Measurements from ENCODE around the gene LRRC4B. TPM values are rescaled to one million over a fixed set of nuclear protein-coding genes. Genes with fewer than 3 reads are reported as not detected.

Gene LRRC4B
- total RNA-seq, 2 donors from 2014 or later: 0.26 to 10.5 TPM

- DNase-seq: no peak
- Histone ChIP-seq H3K9me3 (no peaks in the 10 kb centered on the region), H3K27ac (no peak overlapping the region), H3K4me3 (no peak overlapping the region), H3K27me3 (peaks cover 0 to 17% of the 10 kb centered on the region in 2 donors), H3K4me1 (peaks cover 8% of the 10 kb centered on the region), H3K36me3 (replicated peaks in 1 of 2; ENCODE audit: insufficient read depth in 1 of 2, low read depth in 2 of 2) (no peaks in the 10 kb centered on the region)
- WGBS, 2 donors: 60 to 63% methylated on average over 19 of the region's 19 CpGs
- intact Hi-C loops (cut with DNase I): no loop called here
- TF ChIP-seq CTCF (IDR thresholded peaks at IDR 0.05): no peak
- TF ChIP-seq POLR2A (IDR thresholded peaks at IDR 0.05): no peak
- ATAC-seq: no peak
Measured at GRCh38 chr19:50553134-50553703, 15.0 kb downstream of the LRRC4B start.

GRCh38 chr19:50552540-50552939, 15.7 kb downstream of the LRRC4B start:
- Histone ChIP-seq H3K27me3 (peaks cover 0 to 17% of the 10 kb centered on the region in 2 donors), H3K27ac (no peak overlapping the region), H3K36me3 (replicated peaks in 1 of 2; ENCODE audit: insufficient read depth in 1 of 2, low read depth in 2 of 2) (no peaks in the 10 kb centered on the region), H3K4me3 (no peak overlapping the region), H3K9me3 (no peaks in the 10 kb centered on the region), H3K4me1 (peaks cover 8% of the 10 kb centered on the region)
- DNase-seq (no peak), ATAC-seq (no peak)
- WGBS, 2 donors: 46 to 61% methylated on average over 15 of the region's 15 CpGs
- intact Hi-C loops (cut with DNase I): no loop called here
- TF ChIP-seq POLR2A (IDR thresholded peaks at IDR 0.05) (no peak), CTCF (IDR thresholded peaks at IDR 0.05) (no peak)

GRCh38 chr19:50551715-50552187, 16.5 kb downstream of the LRRC4B start:
- no peak for TF ChIP-seq CTCF (IDR thresholded peaks at IDR 0.05)
- TF ChIP-seq POLR2A (IDR thresholded peaks at IDR 0.05): no peak
- ATAC-seq (no peak), DNase-seq (no peak)
- H3K4me3 ChIP-seq: no peak overlapping the region
- peaks cover 0 to 10% of the 10 kb centered on the region in 2 donors for H3K27me3 ChIP-seq
- 1 to 2% methylated on average over 17 to 18 of the region's 22 CpGs for WGBS, 2 donors
- no peaks in the 10 kb centered on the region for H3K36me3 ChIP-seq (replicated peaks in 1 of 2; ENCODE audit: insufficient read depth in 1 of 2, low read depth in 2 of 2)
- no peak overlapping the region for H3K27ac ChIP-seq
- no peaks in the 10 kb centered on the region for H3K9me3 ChIP-seq
- peaks cover 6% of the 10 kb centered on the region for H3K4me1 ChIP-seq
- intact Hi-C loops (cut with DNase I): no loop called here

GRCh38 chr19:50551034-50551714, 17.1 kb downstream of the LRRC4B start:
- DNase-seq (no peak), ATAC-seq (no peak)
- Histone ChIP-seq H3K36me3 (replicated peaks in 1 of 2; ENCODE audit: insufficient read depth in 1 of 2, low read depth in 2 of 2) (no peaks in the 10 kb centered on the region), H3K4me3 (no peak overlapping the region), H3K4me1 (peaks cover under 1% of the 10 kb centered on the region), H3K27ac (no peak overlapping the region), H3K9me3 (no peaks in the 10 kb centered on the region), H3K27me3 (peaks cover 0 to 6% of the 10 kb centered on the region in 2 donors)
- 3 to 15% methylated on average over 16 to 28 of the region's 32 CpGs for WGBS, 2 donors
- intact Hi-C loops (cut with DNase I): no loop called here
- no peak for TF ChIP-seq POLR2A (IDR thresholded peaks at IDR 0.05)
- TF ChIP-seq CTCF (IDR thresholded peaks at IDR 0.05): no peak
